UCSD-AML1 (cell line): ENCODE results near the gene PIK3IP1.

Experiments used
- DNase-seq: peaks from one replicate; lab custom pipeline; 2025; ENCODE audit not compliant: unreplicated experiment; lab: John Stamatoyannopoulos, UW

The PIK3IP1 gene

DNA sequence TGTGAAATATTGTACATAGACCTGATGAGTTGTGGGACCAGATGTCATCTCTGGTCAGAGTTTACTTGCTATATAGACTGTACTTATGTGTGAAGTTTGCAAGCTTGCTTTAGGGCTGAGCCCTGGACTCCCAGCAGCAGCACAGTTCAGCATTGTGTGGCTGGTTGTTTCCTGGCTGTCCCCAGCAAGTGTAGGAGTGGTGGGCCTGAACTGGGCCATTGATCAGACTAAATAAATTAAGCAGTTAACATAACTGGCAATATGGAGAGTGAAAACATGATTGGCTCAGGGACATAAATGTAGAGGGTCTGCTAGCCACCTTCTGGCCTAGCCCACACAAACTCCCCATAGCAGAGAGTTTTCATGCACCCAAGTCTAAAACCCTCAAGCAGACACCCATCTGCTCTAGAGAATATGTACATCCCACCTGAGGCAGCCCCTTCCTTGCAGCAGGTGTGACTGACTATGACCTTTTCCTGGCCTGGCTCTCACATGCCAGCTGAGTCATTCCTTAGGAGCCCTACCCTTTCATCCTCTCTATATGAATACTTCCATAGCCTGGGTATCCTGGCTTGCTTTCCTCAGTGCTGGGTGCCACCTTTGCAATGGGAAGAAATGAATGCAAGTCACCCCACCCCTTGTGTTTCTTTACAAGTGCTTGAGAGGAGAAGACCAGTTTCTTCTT, 12.3 kb downstream of the PIK3IP1 start:
- DNase-seq, result no peak

DNA sequence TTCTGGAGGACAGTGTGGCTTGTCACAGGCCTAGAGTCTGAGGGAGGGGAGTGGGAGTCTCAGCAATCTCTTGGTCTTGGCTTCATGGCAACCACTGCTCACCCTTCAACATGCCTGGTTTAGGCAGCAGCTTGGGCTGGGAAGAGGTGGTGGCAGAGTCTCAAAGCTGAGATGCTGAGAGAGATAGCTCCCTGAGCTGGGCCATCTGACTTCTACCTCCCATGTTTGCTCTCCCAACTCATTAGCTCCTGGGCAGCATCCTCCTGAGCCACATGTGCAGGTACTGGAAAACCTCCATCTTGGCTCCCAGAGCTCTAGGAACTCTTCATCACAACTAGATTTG, 13.0 kb downstream of the PIK3IP1 start:
- no peak for DNase-seq

DNA sequence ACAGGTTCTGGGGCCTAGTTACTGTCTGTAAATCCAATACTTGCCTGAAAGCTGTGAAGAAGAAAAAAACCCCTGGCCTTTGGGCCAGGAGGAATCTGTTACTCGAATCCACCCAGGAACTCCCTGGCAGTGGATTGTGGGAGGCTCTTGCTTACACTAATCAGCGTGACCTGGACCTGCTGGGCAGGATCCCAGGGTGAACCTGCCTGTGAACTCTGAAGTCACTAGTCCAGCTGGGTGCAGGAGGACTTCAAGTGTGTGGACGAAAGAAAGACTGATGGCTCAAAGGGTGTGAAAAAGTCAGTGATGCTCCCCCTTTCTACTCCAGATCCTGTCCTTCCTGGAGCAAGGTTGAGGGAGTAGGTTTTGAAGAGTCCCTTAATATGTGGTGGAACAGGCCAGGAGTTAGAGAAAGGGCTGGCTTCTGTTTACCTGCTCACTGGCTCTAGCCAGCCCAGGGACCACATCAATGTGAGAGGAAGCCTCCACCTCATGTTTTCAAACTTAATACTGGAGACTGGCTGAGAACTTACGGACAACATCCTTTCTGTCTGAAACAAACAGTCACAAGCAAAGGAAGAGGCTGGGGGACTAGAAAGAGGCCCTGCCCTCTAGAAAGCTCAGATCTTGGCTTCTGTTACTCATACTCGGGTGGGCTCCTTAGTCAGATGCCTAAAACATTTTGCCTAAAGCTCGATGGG, 13.5 kb downstream of the PIK3IP1 start:
- DNase-seq, result no peak

DNA sequence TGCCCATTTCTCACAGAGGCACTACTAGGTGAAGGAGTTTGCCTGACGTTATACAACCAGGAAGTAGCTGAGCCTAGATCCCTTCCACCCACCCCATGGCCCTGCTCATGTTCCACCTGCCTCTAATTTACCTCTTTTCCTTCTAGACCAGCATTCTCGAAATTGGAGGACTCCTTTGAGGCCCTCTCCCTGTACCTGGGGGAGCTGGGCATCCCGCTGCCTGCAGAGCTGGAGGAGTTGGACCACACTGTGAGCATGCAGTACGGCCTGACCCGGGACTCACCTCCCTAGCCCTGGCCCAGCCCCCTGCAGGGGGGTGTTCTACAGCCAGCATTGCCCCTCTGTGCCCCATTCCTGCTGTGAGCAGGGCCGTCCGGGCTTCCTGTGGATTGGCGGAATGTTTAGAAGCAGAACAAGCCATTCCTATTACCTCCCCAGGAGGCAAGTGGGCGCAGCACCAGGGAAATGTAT, 14.1 kb downstream of the PIK3IP1 start:
- no peak for DNase-seq

DNA sequence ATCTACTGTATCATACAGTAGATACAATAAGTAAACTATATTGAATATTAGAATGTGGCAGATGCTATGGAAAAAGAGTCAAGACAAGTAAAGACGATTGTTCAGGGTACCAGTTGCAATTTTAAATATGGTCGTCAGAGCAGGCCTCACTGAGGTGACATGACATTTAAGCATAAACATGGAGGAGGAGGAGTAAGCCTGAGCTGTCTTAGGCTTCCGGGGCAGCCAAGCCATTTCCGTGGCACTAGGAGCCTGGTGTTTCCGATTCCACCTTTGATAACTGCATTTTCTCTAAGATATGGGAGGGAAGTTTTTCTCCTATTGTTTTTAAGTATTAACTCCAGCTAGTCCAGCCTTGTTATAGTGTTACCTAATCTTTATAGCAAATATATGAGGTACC, 14.5 kb downstream of the PIK3IP1 start:
- no peak for DNase-seq

DNA sequence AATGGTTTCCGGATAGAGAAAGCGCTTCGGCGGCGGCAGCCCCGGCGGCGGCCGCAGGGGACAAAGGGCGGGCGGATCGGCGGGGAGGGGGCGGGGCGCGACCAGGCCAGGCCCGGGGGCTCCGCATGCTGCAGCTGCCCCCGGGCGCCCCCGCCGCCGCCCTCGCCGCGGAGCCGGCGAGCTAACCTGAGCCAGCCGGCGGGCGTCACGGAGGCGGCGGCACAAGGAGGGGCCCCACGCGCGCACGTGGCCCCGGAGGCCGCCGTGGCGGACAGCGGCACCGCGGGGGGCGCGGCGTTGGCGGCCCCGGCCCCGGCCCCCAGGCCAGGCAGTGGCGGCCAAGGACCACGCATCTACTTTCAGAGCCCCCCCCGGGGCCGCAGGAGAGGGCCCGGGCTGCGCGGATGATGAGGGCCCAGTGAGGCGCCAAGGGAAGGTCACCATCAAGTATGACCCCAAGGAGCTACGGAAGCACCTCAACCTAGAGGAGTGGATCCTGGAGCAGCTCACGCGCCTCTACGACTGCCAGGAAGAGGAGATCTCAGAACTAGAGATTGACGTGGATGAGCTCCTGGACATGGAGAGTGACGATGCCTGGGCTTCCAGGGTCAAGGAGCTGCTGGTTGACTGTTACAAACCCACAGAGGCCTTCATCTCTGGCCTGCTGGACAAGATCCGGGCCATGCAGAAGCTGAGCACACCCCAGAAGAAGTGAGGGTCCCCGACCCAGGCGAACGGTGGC, 15.7 kb downstream of the PIK3IP1 start:
- DNase-seq, result no peak

DNA sequence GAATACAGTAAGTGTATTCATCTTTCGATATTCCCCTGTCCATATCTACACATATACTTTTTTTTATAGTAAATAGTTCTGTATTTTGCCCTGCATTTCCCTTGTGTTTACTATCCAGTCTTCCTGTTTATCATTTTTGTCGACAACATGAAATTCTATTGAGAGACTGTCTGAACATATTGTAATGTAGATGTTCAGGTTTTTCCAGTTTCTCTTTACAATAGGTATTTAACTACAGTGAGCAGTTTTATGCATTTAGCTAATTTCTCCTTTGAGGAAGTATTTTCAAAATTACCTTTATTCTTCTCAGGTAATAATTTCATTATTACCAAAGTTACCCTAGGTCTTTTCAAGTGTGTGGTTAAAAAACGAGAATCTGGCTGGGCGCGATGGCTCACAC, 16.7 kb downstream of the PIK3IP1 start:
- no peak for DNase-seq

DNA sequence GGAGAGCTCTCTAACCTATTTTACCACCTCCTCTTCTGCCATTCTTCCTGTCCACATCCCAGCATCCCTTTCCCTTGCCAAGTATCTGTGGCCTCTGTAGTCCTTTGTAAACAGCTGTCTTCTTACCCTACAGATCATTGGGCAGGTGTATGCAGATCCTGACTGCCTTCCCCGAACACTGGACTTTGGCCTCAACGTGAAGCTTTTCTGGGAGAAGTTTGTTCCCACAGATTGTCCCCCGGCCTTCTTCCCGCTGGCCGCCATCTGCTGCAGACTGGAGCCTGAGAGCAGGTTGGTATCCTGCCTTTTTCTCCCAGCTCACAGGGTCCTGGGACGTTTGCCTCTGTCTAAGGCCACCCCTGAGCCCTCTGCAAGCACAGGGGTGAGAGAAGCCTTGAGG, 17.3 kb downstream of the PIK3IP1 start:
- no peak for DNase-seq

DNA sequence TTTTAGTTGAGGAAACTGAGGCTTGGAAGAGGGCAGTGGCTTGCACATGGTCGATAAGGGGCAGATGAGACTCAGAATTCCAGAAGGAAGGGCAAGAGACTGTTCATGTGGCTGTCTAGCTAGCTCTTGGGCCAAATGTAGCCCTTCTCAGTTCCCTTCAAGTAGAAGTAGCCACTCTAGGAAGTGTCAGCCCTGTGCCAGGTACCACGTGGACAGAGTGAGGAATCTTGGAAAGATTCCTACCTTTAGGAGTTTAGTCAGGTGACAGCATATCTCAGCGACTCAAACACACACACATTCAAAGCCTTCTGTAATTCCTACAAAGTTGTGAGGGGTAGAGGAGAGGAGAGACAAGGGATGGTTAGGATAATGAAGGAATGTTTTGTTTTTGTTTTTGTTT, 18.3 kb downstream of the PIK3IP1 start:
- DNase-seq, result no peak

DNA sequence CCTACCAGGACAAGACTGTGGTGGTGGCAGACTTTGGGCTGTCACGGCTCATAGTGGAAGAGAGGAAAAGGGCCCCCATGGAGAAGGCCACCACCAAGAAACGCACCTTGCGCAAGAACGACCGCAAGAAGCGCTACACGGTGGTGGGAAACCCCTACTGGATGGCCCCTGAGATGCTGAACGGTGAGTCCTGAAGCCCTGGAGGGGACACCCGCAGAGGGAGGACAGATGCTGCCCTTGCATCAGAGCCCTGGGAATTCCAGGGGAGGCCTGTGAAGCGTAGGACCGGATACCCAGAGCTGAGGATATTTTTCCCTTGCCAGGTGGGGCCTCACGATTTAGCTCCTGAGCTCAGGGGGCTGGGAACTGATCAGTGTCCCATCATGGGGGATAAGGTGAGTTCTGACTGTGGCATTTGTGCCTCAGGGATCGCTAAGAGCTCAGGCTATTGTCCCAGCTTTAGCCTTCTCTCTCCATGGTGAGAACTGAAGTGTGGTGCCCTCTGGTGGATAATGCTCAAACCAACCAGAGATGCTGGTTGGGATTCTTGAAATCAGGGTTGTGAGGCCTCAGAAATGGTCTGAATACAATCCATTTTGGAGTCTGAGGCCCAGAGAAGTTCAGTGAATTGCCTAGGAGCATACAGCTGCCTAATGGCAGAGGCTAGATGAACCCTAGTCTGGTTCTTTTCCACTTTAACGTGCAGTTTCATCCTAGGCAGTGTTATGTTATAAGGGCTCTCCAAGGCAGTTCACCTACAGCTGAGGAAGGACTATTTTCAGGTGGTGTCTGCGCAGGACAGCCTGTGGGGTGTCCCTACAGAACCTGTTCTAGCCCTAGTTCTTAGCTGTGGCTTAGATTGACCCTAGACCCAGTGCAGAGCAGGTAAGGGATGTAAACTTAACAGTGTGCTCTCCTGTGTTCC, 19.5 kb downstream of the PIK3IP1 start:
- DNase-seq, result no peak

DNA sequence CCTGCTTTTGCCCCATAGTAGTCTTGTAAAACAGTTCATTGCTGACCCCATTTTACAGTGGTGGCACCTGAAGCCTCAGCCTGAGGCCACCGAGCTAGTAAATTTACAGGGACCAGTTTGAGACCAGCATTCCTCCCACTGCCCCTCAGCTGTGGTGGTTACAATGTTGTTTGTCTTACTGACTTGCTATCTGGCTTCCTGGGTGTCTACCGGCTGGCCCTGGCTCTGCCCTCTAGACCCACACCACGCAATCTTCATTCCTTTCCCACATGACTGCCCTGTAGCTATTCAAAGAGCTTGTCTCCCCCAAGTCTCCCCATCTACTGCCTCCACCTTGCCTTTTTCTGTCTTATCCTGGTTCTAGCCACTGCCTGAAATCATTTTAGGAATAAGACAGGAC, 20.8 kb downstream of the PIK3IP1 start:
- no peak for DNase-seq

DNA sequence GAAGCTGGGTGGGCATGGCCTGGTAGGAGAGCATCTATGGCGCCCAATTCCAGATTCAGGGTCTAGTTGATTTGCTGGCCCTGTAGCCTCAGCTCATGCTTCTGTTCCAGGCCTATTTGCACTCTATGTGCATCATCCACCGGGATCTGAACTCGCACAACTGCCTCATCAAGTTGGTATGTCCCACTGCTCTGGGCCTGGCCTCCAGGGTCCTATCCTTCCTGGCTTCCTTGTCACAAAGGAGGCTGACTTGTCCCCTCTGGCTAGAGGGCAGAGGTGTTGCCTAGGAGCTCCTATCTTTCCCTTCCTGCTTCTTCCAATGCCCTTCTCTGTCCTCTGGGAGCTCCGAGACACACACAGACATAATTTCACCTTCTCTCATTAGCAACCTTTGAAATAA, 21.3 kb downstream of the PIK3IP1 start:
- no peak for DNase-seq

DNA sequence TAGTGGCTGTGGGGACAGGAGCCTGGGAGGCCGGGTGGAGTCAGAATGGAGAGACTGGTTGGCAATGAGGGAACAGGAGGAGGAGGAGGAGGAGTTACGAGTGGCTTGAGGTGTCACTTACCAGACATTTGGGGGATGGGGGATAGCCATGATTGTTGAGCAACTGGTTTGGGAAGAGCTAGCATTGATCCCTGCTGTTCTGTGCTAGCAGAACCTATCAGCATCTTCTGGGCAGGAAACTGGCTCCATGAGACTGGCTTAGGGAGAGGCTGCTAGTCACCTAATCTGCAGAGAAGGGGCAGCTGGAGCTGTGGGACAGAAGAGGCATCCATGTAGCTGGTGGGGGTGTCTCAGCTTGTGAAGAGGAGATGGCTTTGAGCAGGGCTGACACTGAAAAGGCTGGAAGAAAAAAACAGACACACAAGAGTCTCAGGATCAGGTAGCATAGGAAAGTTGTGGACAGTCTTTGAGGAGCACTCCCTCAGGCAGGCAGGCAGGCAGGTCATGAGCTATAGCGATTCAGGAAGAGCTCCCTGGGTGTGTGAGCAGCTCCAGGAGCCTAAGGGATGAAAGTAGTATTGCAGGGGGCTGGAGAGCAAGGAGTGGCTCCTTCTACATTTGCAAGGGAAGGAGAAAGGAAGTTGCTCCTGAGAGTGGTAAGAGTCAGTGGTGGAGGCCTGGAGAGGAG, 22.3 kb downstream of the PIK3IP1 start:
- DNase-seq, result no peak

DNA sequence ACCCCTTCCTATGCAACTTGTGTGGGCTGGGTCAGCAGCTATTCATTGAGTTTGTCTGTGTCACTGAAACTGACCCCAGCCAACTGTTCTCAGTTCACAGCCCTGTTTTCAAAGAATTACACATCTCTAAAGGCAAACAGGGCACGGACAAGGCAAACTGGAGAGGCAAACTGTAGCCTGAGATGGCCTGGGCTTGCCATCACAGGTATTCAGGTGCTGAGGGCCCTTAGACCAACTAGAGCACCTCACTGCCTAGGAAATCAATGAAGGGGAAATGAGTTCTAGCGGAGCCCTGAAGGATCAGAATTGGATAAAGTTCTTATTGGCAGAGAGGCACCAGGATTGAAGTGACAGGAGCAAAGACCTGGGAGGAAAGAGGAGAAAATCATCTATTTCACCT, 24.0 kb downstream of the PIK3IP1 start:
- no peak for DNase-seq

DNA sequence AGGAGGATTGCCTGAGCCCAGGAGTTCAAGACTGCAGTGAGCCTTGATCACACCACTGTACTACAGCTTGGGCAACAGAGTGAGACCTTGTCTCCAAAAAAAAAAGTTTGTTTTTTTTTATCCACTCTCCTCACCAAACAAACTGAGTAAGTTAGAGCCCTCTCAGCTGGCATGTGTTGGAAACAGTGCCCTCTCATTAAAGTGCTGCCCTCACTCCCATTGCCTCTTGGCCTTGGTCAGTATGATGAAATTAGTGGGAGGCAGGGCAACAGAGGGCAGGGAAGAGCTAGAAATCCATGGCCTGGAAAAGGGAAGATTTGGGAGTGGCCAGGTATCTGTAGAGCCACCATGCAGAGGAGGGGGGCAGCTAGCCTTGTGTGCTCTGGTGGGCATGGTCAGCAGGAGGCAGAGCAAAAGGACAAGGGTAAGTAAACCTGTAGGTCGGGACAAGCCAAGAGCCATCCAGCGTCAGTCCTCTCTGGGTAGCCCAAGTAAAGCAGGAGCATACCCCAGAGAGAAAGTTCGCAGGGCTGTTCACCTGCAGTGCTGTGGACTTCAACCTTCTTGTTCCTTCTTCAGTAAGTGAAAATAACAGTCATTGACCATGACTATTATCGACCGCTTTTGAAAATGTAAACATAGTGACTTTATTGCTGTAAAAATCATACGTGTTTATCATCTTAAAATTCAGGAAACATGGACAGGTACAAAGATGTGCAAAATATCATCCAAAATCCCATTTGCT, 28.2 kb downstream of the PIK3IP1 start:
- DNase-seq, result no peak

DNA sequence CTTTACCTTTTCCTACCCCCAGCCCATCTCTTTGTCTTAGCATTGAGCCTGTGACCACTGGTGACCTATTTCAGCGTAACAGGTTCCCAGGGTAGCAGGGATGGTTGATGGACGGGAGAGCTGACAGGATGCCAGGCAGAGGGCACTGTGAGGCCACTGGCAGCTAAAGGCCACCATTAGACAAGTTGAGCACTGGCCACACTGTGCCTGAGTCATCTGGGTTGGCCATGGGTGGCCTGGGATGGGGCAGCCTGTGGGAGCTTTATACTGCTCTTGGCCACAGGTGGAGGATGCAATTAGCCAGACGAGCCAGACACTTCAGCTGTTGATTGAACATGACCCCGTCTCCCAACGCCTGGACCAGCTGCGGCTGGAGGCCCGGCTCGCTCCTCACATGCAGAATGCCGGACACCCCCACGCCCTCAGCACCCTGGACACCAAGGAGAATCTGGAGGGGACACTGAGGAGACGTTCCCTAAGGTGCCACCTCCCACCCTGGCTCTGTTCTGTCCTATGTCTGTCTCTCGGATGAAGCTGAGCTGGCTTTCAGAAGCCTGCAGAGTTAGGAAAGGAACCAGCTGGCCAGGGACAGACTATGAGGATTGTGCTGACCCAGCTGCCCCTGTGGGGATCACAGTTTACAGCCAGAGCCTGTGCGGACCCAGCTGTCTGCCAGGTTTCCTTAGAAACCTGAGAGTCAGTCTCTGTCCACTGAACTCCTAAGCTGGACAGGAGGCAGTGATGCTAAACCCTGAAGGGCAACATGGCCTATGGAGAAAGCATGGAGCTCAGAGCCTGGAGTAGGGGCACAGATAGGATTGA, 29.8 kb downstream of the PIK3IP1 start:
- no peak for DNase-seq

DNA sequence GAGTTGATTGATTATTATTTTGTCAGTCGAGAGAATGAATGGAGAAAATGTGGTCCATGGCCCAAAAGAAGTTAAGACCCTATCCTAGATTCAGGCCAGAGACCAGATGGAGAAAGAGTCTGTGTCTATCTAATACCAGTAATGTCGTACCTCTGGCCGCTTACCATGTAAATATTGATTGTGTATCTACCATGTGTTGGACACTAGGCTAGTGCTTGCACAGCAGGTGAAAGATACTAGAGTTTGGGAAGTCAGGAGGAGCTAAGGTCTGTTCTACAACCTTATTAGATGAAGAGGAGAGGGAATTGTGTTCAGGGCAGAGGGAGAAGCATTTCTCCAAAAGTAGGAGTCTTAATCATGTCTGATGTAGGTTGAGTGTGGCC, 31.8 kb downstream of the PIK3IP1 start:
- DNase-seq, result no peak

DNA sequence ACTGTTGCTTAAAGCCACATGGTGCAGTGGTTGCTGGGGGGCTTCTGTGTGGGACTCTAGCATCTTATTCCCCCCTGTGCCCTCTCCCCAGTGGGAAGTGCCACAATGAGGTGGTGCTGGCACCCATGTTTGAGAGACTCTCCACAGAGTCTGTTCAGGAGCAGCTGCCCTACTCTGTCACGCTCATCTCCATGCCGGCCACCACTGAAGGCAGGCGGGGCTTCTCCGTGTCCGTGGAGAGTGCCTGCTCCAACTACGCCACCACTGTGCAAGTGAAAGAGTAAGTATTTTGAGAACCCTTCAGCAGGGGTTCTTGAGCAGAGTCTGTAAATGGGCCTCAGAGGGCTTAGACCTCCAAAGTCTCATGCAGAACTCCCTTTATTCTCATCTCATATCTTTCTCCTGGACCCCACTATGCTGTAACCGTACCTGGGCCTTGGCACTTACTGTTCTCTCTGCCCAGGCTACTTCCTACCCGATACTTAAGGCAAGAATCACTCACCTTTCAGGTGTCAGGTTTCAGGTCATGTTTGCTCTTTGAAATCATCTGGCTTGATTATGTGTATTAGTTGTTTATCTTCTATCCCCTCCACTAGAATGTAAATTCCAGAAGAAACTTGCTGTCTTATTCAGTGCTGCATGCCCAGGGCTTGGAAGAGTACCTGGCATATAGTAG, 32.4 kb downstream of the PIK3IP1 start:
- DNase-seq, result no peak

DNA sequence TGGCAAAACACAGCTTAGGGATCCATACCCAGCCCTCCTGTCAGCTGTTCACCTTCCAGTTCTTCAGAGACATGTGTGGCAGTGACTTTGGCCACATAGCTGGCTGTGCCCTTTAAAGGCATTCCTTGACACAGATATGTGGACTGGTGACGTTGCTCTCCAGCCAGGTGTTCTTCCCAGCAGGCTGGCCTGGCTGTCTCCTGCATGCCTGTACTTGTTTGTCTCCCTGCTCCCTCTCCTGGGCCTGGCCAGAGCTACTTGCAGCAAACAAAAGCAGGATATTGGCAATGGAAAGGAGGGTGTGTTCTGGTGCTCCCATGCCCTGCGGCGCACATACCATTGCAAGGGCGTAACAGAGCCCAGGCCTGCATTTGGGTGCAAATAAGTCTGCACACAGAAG, 38.3 kb downstream of the PIK3IP1 start:
- DNase-seq, result no peak
